Activated T-cell treated with anti-CD3 and anti-CD28 coated beads, Interleukin-2, amount 50 U/mL, for 24 hours (primary cell): ENCODE measurements around the gene PPP2R2C.
A peak's percentile ranks its signal among the peaks of the same experiment; 100 is the strongest.

Experiments used
- DNase-seq: peaks from one replicate; pipeline ENCODE4 v3.0.0-alpha.2; 2020
- H3K27ac Mint-ChIP-seq: 2 replicates; pipeline ENCODE4 v1.8.0; 2020; ENCODE audit warnings: mild to moderate bottlenecking, mixed read lengths
- H3K27me3 Mint-ChIP-seq: 2 replicates; pipeline ENCODE4 v1.8.0; 2020; ENCODE audit warnings: mixed read lengths
- H3K36me3 Mint-ChIP-seq: 2 replicates; pipeline ENCODE4 v1.8.0; 2020; ENCODE audit warnings: low read depth, mixed read lengths
- H3K4me1 Mint-ChIP-seq: 2 replicates; pipeline ENCODE4 v1.8.0; 2020; ENCODE audit warnings: low read depth, mixed read lengths
- H3K4me3 Mint-ChIP-seq: 2 replicates; pipeline ENCODE4 v1.8.0; 2020; ENCODE audit warnings: mild to moderate bottlenecking, moderate library complexity, mixed read lengths
- H3K9me3 Mint-ChIP-seq: 2 replicates; pipeline ENCODE4 v1.8.0; 2020; ENCODE audit warnings: mixed read lengths

The PPP2R2C gene

DNA sequence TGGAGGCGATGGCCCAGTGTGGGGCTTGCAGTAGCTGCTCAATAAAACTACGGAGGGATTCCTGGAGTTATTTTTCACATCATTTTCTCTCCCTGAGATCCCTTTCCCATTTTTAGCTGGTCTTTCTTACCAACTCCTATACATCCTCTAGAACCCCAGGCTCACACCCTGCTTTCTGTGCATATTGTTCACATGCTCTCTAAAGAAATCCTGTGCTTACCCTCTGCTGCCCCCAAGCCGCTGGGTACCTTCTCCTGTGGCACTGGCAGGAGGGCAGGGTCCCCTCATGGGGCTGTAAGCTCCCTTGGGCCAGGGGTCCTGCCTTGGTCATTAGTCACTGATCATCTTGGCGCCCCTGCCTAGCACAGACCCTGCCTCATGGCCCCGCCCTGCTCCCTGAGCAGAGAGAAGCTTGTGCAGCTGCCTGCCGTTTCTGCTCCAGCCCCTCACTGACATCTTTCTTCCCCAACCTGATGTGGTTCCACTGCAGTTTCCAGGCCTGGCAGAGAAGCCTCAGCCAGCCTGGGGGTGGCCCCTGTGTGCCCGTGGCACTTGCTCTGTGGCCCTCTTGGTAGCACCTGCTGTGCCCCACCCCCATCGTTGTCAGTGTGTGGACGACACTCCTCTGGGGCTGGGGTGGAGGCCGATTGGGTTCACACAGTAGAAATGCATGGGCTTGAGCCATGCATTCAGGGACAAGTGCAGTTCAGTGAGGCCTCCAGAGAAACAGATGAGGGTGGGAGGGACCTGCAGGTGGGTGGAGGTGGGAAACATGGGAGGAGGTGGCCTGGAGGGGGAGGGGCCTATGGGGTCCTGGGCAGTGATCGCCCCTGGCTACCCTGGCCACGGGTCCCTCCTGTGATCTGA lies 133.2 kb downstream of the PPP2R2C start:
- Mint-ChIP-seq H3K27me3 (peaks cover 55% of the 10 kb centered on the region), H3K9me3 (no peaks in the 10 kb centered on the region), H3K36me3 (no peaks in the 10 kb centered on the region), H3K27ac (no peak overlapping the region), H3K4me3 (no peak overlapping the region), H3K4me1 (peaks cover 17% of the 10 kb centered on the region)
- no peak for DNase-seq

DNA sequence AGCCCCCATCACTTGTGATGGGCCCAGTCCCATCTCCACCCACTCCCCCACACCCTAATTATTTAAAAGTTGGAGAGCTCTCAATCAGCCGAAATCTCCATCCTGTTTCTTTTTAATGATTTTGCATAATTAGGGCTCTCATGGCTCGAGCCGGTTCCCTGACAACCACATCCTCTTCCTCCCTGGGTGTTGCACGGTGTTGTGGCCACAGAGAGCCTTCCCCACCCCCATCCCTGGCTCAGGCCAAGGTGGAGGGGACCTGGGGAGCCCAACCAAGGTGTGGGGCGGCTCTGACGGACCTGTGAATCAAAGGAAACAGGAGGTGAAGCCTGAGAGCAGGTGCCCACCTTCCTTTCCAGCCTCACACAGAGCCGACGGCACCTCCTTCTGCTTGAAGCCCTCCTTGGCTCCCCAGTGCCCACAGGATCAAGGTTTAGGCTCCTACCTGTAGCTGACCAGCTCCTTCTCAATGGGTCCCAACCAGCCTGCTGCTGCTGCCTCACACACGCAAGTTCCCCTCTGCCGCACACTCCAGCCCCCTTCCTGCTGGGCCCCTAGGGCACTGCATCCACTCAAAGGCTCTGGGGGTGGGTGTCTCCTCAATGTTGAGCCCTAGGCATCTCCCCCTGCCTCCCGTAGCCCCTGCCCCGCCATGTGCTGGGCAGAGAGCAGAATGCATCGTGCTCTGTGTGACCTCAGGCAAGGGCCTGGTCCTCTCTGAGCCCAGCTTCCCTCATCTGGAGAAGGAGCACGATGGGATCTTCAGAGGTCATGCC lies 134.1 kb downstream of the PPP2R2C start:
- Mint-ChIP-seq H3K27me3 (peaks cover 62% of the 10 kb centered on the region), H3K4me3 (no peak overlapping the region), H3K27ac (no peak overlapping the region), H3K4me1 (peaks cover 17% of the 10 kb centered on the region), H3K9me3 (no peaks in the 10 kb centered on the region), H3K36me3 (no peaks in the 10 kb centered on the region)
- no peak for DNase-seq

DNA sequence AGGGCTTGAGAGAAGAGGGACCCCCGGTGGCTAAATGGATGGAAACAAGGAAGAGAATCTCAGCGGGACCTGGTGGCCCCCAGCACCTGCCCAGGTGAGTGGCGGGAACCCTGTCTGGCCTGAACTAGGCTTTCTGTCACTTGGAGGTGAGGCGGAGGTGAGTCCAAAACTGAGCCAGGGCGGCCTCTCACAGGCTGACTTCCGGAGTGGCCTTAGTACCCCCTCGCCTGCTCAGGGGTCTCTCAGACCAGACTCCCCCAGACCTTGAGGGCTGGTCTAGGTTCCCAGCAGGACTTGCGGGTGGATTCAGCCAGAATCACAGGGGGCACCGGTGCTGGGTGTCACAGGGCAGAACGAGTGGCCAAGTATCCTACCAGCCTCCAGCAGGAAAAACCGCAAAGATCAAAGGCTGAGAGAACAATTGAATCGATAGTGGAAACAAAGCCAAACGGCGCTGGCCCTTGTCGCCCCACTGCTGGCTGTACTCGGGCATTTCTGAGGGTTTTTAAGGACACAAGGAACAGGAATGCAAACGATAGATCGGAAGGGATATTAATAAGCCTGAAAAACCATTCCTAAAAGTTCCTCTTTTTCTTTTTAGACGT lies 135.0 kb downstream of the PPP2R2C start:
- no peak overlapping the region for H3K27ac Mint-ChIP-seq
- H3K36me3 Mint-ChIP-seq = no peaks in the 10 kb centered on the region
- H3K4me3 Mint-ChIP-seq = no peak overlapping the region
- H3K27me3 Mint-ChIP-seq = peaks cover 69% of the 10 kb centered on the region
- DNase-seq = no peak
- peaks cover 17% of the 10 kb centered on the region for H3K4me1 Mint-ChIP-seq
- H3K9me3 Mint-ChIP-seq = no peaks in the 10 kb centered on the region

DNA sequence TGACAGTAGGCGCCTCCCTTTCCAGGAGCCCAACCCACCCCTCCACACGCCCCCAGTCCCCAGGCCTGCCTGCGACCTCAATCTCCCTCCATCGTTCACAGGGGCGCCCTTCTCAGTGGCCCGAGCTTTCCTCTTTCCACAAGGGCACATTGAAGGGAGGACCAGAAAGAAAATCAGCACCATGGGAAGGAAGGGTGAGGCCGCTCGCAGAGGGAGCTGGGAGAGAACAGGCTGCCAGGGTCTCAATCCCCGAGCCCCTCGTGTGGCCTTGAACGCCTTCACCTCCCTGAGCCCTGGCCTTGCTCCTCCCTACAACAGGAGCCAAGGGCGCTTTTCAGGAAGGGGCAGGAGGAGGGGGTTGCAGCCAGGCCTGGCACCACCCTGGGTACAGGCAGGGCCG lies 136.2 kb downstream of the PPP2R2C start:
- peaks cover 69% of the 10 kb centered on the region for H3K27me3 Mint-ChIP-seq

DNA sequence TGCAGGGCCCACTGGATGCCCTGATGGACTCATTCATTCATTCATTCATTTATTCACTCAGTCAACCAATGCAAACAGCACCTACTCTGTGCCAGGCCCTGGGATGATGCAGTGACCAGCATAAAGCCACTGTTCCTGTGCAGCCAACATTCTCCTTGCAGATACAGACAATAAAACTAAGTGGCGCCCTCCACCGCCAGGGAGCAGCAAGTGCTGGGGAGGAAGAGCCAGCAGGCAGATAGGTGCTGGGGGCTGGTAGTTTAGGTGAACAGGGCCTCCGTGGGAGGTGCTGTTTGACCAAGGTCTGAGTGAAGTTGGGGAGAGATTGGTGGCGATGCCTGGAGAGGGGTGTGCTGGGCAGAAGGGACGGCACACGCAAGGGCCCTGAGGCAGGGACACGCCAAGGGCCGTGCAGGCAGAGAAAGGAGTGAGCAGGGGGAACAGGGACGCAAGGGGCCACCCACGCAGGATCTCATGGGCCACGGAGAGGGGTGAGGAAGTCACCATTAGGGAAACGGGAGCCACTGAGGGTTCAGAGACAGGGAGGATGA lies 137.3 kb downstream of the PPP2R2C start:
- Mint-ChIP-seq H3K27me3 (peaks cover 62% of the 10 kb centered on the region), H3K9me3 (no peaks in the 10 kb centered on the region), H3K4me3 (no peak overlapping the region), H3K4me1 (peaks cover 17% of the 10 kb centered on the region), H3K27ac (no peak overlapping the region), H3K36me3 (no peaks in the 10 kb centered on the region)
- no peak for DNase-seq

More for the DNA sequence above, 136.2 kb downstream of the PPP2R2C start:
- Mint-ChIP-seq H3K9me3 (no peaks in the 10 kb centered on the region), H3K36me3 (no peaks in the 10 kb centered on the region), H3K4me3 (no peak overlapping the region), H3K4me1 (peaks cover 17% of the 10 kb centered on the region), H3K27ac (no peak overlapping the region)
- DNase-seq = no peak

DNA sequence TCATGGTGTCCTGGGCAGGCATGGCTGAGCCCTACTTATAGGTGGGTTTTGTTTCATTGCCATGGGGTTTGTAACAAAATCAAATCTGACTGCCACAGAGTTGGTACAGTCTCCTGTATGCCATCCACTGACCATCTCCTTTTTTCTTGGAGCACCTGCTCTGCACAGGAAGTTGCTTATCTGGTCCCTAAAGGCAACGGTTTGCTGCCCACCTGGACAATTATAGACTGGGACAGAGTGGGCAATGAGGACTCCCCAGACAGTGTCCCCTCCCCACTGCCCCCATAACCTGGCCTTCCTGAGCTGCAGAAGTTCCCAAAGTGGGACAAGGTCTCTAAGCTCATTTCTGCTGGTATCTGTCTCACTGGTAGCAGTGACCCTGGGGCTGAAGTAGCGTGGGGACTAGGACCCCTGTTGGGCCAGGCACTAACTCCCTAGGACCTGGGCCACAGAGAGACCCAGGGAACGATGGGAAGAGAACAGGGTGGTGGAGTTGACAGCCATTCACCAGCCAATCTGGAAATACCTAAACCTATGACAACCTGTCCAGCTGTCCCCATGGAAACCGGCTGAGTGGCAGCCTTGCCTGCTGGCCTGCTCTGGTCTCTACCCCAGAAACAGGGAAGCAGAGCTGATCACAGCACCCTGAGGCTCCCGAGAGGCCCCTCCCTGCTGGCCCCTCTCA lies 138.1 kb downstream of the PPP2R2C start:
- H3K9me3 Mint-ChIP-seq = no peaks in the 10 kb centered on the region
- H3K27ac Mint-ChIP-seq = no peak overlapping the region
- peaks cover 63% of the 10 kb centered on the region for H3K27me3 Mint-ChIP-seq
- DNase-seq = no peak
- H3K36me3 Mint-ChIP-seq = no peaks in the 10 kb centered on the region
- no peak overlapping the region for H3K4me3 Mint-ChIP-seq
- peaks cover 17% of the 10 kb centered on the region for H3K4me1 Mint-ChIP-seq

DNA sequence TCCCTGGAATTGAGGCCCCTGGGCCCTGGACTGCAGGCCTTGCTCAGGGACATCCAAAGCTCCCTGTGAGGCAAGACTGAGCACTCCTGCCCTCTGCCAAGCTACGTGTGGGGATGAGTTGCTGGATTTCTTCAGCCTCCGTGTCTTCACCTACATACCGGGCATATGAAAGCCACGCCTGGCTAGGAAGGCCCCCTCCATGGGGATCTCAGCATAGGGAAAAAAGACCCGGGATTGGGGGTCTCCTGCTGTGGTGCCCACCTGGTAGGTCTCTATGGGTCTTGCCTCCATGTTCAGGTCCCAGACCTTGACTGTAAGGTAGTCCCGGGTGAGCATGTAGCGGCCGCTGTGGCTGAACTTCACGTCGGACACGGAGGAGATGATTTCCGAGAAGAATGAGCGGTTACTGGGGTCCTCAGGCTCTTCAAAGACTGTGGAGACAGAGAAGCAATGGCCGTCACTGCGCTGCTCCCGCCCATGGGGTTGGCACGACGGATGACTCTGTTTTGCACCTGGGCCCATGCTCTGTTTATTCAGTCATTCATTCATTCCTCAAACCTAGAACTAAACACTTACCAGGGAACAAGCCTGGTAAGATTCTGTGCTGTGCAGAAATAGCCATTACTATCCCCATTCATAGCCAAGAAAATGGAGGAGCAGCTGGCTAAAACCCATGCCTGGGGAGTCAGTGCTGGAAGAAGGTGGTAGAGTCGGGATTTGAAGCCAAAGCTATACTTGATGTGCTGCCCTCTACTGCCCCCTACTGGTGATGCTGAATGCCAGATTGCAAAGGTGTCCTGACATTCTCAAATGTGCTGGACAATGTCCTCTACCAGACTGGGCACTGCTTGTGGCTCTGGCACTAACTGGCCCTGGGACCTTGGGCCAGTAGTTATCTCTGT lies 138.9 kb downstream of the PPP2R2C start:
- Mint-ChIP-seq H3K4me3 (no peak overlapping the region), H3K4me1 (peaks cover 14% of the 10 kb centered on the region), H3K27ac (no peak overlapping the region), H3K27me3 (peaks cover 58% of the 10 kb centered on the region), H3K36me3 (no peaks in the 10 kb centered on the region), H3K9me3 (no peaks in the 10 kb centered on the region)
- no peak for DNase-seq

DNA sequence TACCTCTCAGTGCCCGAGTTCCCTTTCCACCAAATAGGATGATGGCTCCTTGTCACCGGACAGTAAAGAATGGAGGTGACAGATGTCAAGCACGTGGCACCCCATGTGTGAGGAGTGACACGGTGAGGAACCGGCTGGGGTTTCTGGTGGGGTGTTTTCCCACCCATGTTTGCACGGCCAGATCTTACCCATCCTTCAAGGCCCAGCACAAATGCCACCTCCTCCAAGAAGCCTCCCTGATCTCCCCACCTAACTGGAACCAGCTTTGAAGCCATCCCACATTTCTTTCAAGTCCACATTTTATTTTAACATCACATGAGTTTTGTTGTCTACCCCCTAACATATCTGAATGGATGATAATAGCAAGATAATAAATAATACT lies 139.8 kb downstream of the PPP2R2C start:
- Mint-ChIP-seq H3K4me3 (no peak overlapping the region), H3K4me1 (peaks cover 5% of the 10 kb centered on the region), H3K36me3 (no peaks in the 10 kb centered on the region), H3K27ac (no peak overlapping the region), H3K9me3 (no peaks in the 10 kb centered on the region), H3K27me3 (peaks cover 58% of the 10 kb centered on the region)
- no peak for DNase-seq

DNA sequence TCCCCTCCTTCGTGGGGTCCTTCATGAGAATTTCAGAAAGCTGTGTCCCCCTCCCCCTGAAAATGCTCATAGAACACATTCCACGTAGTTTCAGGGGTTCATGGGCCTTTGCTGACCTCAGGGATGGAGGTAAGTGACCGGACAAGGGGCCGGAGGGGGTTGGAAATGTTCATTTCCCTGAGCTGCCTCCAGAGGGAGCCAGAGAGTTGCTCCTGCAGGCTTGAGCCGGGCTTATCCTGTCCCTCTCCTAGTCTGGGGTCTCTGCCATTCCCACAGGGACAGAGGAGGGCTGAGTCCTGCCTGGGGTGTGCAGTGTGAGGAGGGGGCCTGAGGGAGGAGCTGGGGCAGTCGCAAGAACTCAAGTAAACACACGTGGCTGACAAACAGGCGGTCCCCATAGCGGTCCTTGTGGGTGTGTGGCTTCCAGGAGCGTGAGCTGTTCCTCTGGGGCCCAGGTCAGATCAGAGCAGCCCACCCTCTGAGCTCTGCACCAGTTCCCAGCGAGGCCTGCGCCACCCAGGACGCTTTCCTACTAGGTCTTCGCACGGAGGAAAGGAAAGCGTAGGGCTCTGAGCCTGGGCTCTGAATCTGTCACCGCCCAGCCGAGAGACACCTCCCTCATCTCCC lies 140.3 kb downstream of the PPP2R2C start:
- Mint-ChIP-seq H3K27me3 (peaks cover 58% of the 10 kb centered on the region), H3K9me3 (no peaks in the 10 kb centered on the region), H3K4me1 (peaks cover 1% of the 10 kb centered on the region), H3K4me3 (no peak overlapping the region), H3K27ac (no peak overlapping the region), H3K36me3 (no peaks in the 10 kb centered on the region)
- peak; percentile 46 for DNase-seq

DNA sequence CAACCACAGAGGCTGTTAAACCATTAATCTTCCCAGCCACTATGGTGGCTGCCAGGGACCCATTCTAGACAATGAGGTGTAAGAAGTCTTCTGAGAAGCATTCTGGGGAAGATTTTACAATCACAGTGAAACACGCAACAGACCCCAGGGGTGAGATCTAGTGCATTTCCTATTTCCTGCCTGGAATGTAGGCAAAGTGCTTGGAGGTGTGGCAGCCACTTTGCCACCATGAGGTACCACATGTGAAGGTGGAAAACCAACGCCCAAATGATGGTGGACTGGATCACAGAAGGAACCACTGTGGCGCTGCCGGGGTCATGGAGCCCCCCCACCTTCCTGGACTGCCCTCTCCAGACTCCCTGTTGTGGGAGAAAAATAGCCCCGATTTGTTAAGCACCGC lies 140.9 kb downstream of the PPP2R2C start:
- DNase-seq = no peak
- H3K27ac Mint-ChIP-seq = no peak overlapping the region
- H3K36me3 Mint-ChIP-seq = no peaks in the 10 kb centered on the region
- peaks cover 59% of the 10 kb centered on the region for H3K27me3 Mint-ChIP-seq
- H3K4me1 Mint-ChIP-seq = no peaks in the 10 kb centered on the region
- no peaks in the 10 kb centered on the region for H3K9me3 Mint-ChIP-seq
- H3K4me3 Mint-ChIP-seq = no peak overlapping the region

DNA sequence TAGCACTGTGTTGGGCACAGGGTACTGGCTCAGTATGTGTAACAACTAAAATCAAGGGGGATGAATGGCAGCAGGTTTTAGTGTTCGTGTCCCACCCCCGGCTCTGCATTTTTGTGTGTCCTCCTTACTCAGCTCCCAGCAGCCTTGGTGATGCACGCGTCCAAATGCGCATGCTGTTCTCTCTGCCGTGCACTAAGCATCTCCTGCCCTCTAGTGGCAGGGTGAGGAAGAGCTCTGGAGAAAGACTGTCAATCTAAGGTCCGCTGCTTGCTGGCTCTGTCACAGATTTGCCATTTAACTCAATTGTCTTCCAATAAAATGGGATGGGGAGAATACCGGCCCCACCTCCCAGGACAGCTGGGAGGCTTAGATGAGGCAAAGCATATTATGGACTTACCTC lies 141.4 kb downstream of the PPP2R2C start:
- no peak overlapping the region for H3K27ac Mint-ChIP-seq
- peaks cover 63% of the 10 kb centered on the region for H3K27me3 Mint-ChIP-seq
- H3K4me1 Mint-ChIP-seq = no peaks in the 10 kb centered on the region
- H3K9me3 Mint-ChIP-seq = no peaks in the 10 kb centered on the region
- no peaks in the 10 kb centered on the region for H3K36me3 Mint-ChIP-seq
- no peak overlapping the region for H3K4me3 Mint-ChIP-seq
- no peak for DNase-seq

DNA sequence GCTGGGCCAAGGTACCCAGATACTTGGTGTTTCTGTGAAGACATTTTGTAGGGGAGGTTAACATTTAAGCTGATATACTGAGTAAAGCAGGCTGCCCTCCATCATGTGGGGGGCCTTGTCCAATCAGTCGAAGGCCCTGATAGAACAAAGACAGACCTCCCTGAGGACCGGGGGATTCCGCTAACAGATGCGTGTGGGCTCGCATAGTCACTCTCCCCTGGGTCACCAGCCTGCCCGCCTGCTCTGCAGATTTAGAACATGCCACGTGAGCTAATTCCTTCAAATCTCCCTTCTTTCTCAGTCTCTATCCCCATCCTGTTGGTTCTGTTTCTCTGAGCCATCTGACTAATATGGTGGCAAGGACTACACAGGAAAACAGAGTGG lies 142.0 kb downstream of the PPP2R2C start:
- H3K27me3 Mint-ChIP-seq = peaks cover 61% of the 10 kb centered on the region
- no peak overlapping the region for H3K27ac Mint-ChIP-seq
- H3K36me3 Mint-ChIP-seq = no peaks in the 10 kb centered on the region
- H3K4me1 Mint-ChIP-seq = no peaks in the 10 kb centered on the region
- no peak overlapping the region for H3K4me3 Mint-ChIP-seq
- DNase-seq = no peak
- H3K9me3 Mint-ChIP-seq = no peaks in the 10 kb centered on the region
